Endothelial cell (in vitro differentiated cells): ENCODE results near the gene NHLRC4. TPM values are rescaled to one million over a fixed set of nuclear protein-coding genes. Genes with fewer than 3 reads are reported as not detected.

ENCODE experiments used
- DNase-seq: peaks from one replicate; pipeline ENCODE4 v3.0.0; 2021; ENCODE audit warnings: low spot score
- H3K27ac Mint-ChIP-seq: one replicate; pipeline ENCODE4 v1.8.0; 2021; ENCODE audit warnings: mixed read lengths, inconsistent platforms; ENCODE audit not compliant: unreplicated experiment
- H3K27me3 Mint-ChIP-seq: one replicate; pipeline ENCODE4 v1.8.0; 2021; ENCODE audit warnings: mild to moderate bottlenecking, moderate library complexity, mixed read lengths, inconsistent platforms; ENCODE audit not compliant: unreplicated experiment
- H3K36me3 Mint-ChIP-seq: one replicate; pipeline ENCODE4 v1.8.0; 2021; ENCODE audit warnings: mild to moderate bottlenecking, low read depth, mixed read lengths, inconsistent platforms; ENCODE audit not compliant: unreplicated experiment
- H3K4me1 Mint-ChIP-seq: one replicate; pipeline ENCODE4 v1.8.0; 2021; ENCODE audit warnings: mild to moderate bottlenecking, mixed read lengths, inconsistent platforms; ENCODE audit not compliant: unreplicated experiment
- H3K4me3 Mint-ChIP-seq: one replicate; pipeline ENCODE4 v1.8.0; 2021; ENCODE audit warnings: mild to moderate bottlenecking, mixed read lengths, inconsistent platforms; ENCODE audit not compliant: unreplicated experiment
- H3K9me3 Mint-ChIP-seq: one replicate; pipeline ENCODE4 v1.8.0; 2021; ENCODE audit warnings: mixed read lengths, inconsistent platforms; ENCODE audit not compliant: unreplicated experiment
- CTCF ChIP-seq: fragments of 200-600 bp; sonication (generic); IDR thresholded peaks from one replicate; pipeline ENCODE4 v1.5.0; 2021; ENCODE audit warnings: antibody characterized with exemption; ENCODE audit not compliant: unreplicated experiment
- total RNA-seq: library from RNA; stranded (reverse); fragmentation: NEBNext Ultra II Directional; extraction: Animal tissue kit (Norgen Biotek cat#: 25700); gene quantifications from one replicate; pipeline ENCODE4 v1.2.1, GENCODE V29; 2021; ENCODE audit not compliant: unreplicated experiment

NHLRC4 gene
- total RNA-seq, 1 donor from 2014 or later, result 0.69 TPM

DNA sequence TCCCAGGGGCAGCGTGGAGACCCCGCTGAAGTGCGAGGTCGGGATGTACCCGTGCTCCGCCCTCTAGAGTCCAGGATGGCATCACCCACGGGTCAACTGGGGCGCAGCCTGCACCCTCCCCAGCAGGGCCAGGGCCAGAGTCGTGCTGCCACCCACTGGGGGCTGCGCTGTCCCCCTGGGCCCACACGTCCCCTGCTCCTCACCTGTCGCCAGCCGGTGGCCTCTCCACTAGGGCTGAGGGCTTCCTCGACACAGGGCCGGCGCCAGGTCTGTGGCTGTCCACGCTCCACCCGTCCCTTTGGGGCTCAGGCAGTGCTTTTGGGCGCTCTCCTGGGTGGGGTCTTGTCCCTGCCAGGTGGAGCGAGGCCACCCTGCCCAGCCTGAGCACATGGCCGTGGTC, 18.2 kb upstream of the NHLRC4 start:
- H3K9me3 Mint-ChIP-seq, result no peaks in the 10 kb centered on the region
- peaks cover 5% of the 10 kb centered on the region for H3K27me3 Mint-ChIP-seq
- H3K4me1 Mint-ChIP-seq, result no peaks in the 10 kb centered on the region
- no peaks in the 10 kb centered on the region for H3K36me3 Mint-ChIP-seq
- no peak overlapping the region for H3K4me3 Mint-ChIP-seq
- no peak for TF ChIP-seq CTCF
- no peak overlapping the region for H3K27ac Mint-ChIP-seq
- DNase-seq, result no peak

GRCh38 chr16:549544-550263, 17.1 kb upstream of the NHLRC4 start:
- Mint-ChIP-seq H3K27me3 (peaks cover 6% of the 10 kb centered on the region), H3K4me1 (peaks cover 2% of the 10 kb centered on the region), H3K36me3 (no peaks in the 10 kb centered on the region), H3K4me3 (no peak overlapping the region), H3K27ac (no peak overlapping the region), H3K9me3 (no peaks in the 10 kb centered on the region)
- DNase-seq, result no peak
- TF ChIP-seq CTCF, result peak; percentile 41

DNA sequence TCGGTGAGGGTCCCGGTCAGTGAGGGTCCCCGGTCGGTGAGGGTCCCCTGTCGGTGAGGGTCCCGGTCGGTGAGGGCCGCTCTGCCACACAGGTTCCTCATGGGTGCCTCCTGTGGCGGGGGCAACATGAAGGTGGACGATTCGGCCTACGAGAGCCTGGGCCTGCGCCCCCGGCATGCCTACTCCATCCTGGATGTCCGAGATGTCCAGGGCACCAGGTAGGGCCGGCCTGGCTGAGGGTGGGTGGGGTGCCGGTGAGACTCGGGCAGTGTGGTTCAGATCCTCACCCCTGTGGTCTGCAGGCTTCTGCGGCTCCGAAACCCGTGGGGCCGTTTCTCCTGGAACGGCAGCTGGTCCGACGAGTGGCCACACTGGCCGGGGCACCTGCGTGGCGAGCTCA, 15.6 kb upstream of the NHLRC4 start:
- H3K4me1 Mint-ChIP-seq, result peaks cover 2% of the 10 kb centered on the region

GRCh38 chr16:552171-552570, 14.6 kb upstream of the NHLRC4 start:
- Mint-ChIP-seq H3K4me3 (no peak overlapping the region), H3K4me1 (peaks cover 2% of the 10 kb centered on the region), H3K36me3 (no peaks in the 10 kb centered on the region), H3K27me3 (peaks cover 4% of the 10 kb centered on the region), H3K27ac (no peak overlapping the region), H3K9me3 (no peaks in the 10 kb centered on the region)
- no peak for TF ChIP-seq CTCF
- DNase-seq, result no peak

More for the DNA sequence above, 15.6 kb upstream of the NHLRC4 start:
- no peak for TF ChIP-seq CTCF
- Mint-ChIP-seq H3K27me3 (peaks cover 5% of the 10 kb centered on the region), H3K4me3 (no peak overlapping the region), H3K36me3 (no peaks in the 10 kb centered on the region), H3K9me3 (no peaks in the 10 kb centered on the region), H3K27ac (no peak overlapping the region)
- DNase-seq, result no peak

DNA sequence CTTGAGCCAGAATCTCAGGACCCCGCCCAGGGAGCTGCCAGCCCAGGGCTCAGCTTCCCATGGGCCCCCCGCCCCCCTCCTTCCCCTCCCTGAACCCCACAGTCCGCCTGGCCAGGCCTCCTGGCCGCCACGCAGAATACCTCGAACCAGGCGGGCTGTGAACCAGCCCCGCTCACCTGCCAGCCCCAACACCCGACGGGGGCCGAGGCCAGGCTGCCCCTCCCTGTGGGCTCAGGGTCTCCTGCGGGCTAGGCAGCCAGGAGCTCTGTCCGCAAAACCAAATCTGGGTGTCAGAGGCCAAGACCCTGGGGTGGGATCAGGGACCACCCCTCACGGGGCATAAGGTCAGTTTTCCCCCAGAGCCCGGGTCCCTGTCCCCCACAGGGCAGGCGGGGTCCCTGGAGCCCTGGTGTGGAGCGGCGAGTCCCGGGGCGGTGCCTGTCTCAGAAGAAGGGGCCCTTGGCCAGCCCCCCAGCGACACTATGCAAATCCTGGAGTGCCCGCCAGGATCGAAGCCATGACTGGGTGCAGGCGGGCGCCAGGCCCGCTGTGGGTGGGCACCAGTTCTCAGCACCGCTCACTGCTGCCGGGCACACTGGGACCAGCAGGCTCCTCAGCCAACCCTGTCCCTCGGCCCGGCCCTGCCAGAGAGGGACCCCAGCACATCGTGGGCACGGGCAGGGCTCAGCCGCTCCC, 13.1 kb upstream of the NHLRC4 start:
- H3K27ac Mint-ChIP-seq, result no peak overlapping the region
- H3K4me1 Mint-ChIP-seq, result peaks cover 2% of the 10 kb centered on the region
- TF ChIP-seq CTCF, result no peak

More for the DNA sequence above, 13.1 kb upstream of the NHLRC4 start:
- Mint-ChIP-seq H3K4me3 (no peak overlapping the region), H3K36me3 (no peaks in the 10 kb centered on the region), H3K27me3 (peaks cover 4% of the 10 kb centered on the region), H3K9me3 (no peaks in the 10 kb centered on the region)
- no peak for DNase-seq
